Lower lobe of right lung (tissue), 2 donors: ENCODE data around the gene CCNA2. TPM values are rescaled to one million over a fixed set of nuclear protein-coding genes. Genes with fewer than 3 reads are reported as not detected.

ENCODE experiments used
- ATAC-seq, 2 donors: fragments of 200-7000 bp; cut with Tn5 transposase; one replicate each; pipeline ENCODE4 v1.9.1; 2020 to 2022; ENCODE audit warnings: mild to moderate bottlenecking in 2 of 2, moderate library complexity in 2 of 2
- DNase-seq: peaks from one replicate; pipeline ENCODE4 v3.0.0-alpha.2; 2020
- H3K27ac ChIP-seq: fragments of 200-600 bp; one replicate; pipeline ENCODE4 v1.8.0; 2022
- H3K27me3 ChIP-seq: fragments of 200-600 bp; one replicate; pipeline ENCODE4 v1.8.0; 2022; ENCODE audit warnings: low read depth
- H3K36me3 ChIP-seq: fragments of 200-600 bp; one replicate; pipeline ENCODE4 v1.8.0; 2022; ENCODE audit warnings: mild to moderate bottlenecking
- H3K4me1 ChIP-seq: fragments of 200-600 bp; one replicate; pipeline ENCODE4 v1.8.0; 2022
- H3K4me3 ChIP-seq: fragments of 200-600 bp; one replicate; pipeline ENCODE4 v1.8.0; 2022; ENCODE audit warnings: mild to moderate bottlenecking
- H3K9me3 ChIP-seq: fragments of 200-600 bp; one replicate; pipeline ENCODE4 v1.8.0; 2022
- CTCF ChIP-seq: fragments of 200-600 bp; IDR thresholded peaks from one replicate; pipeline ENCODE4 v1.8.0; 2022; ENCODE audit warnings: antibody characterized with exemption, mild to moderate bottlenecking
- intact Hi-C: fragments of 100-400 bp; cut with DNase I; formaldehyde crosslinking; loops from one replicate; pipeline ENCODE4 v1.11.0; 2022
- total RNA-seq: library from RNA; stranded (reverse); fragmentation: NEBNext Ultra II Directional; extraction: Animal tissue kit (Norgen Biotek cat#: 25700); gene quantifications from one replicate; pipeline ENCODE4 v1.2.1, GENCODE V29; 2021
- donor health status: DM: no; HTN: yes; CAD: no; lungs with severe emphysema.

Gene CCNA2
- total RNA-seq, 1 donor from 2014 or later, result 2.2 TPM

- intact Hi-C loops, result no loop called here
- H3K36me3 ChIP-seq, result no peaks in the 10 kb centered on the region
- DNase-seq (no peak), ATAC-seq (no peak)
- no peak for TF ChIP-seq CTCF
- no peaks in the 10 kb centered on the region for H3K27me3 ChIP-seq
- H3K4me1 ChIP-seq, result no peaks in the 10 kb centered on the region
- no peak overlapping the region for H3K4me3 ChIP-seq
- no peak overlapping the region for H3K27ac ChIP-seq
- no peaks in the 10 kb centered on the region for H3K9me3 ChIP-seq
These were observed 46.9 kb downstream of the CCNA2 start for GRCh38 chr4:121776610-121777401.

- no peak for DNase-seq
- no peak overlapping the region for H3K4me3 ChIP-seq
- no peak overlapping the region for H3K27ac ChIP-seq
- H3K9me3 ChIP-seq, result no peaks in the 10 kb centered on the region
- intact Hi-C loops, result no loop called here
- ATAC-seq, result no peak
- H3K36me3 ChIP-seq, result no peaks in the 10 kb centered on the region
- TF ChIP-seq CTCF, result no peak
- no peaks in the 10 kb centered on the region for H3K27me3 ChIP-seq
- H3K4me1 ChIP-seq, result no peaks in the 10 kb centered on the region
These were observed 49.8 kb downstream of the CCNA2 start for GRCh38 chr4:121773883-121774282.

- H3K4me1 ChIP-seq, result no peaks in the 10 kb centered on the region
- H3K27ac ChIP-seq, result no peak overlapping the region
- no peaks in the 10 kb centered on the region for H3K9me3 ChIP-seq
- H3K36me3 ChIP-seq, result no peaks in the 10 kb centered on the region
- DNase-seq (no peak), ATAC-seq (no peak)
- no peak for TF ChIP-seq CTCF
- intact Hi-C loops, result no loop called here
- no peaks in the 10 kb centered on the region for H3K27me3 ChIP-seq
- no peak overlapping the region for H3K4me3 ChIP-seq
These were observed 51.8 kb downstream of the CCNA2 start for GRCh38 chr4:121771869-121772268.

- Histone ChIP-seq H3K9me3 (no peaks in the 10 kb centered on the region), H3K4me1 (peaks cover 5% of the 10 kb centered on the region), H3K27ac (no peak overlapping the region), H3K27me3 (peaks cover 17% of the 10 kb centered on the region), H3K4me3 (no peak overlapping the region), H3K36me3 (no peaks in the 10 kb centered on the region)
- intact Hi-C loops, result no loop called here
- TF ChIP-seq CTCF, result no peak
- ATAC-seq (no peak), DNase-seq (no peak)
These were observed 54.3 kb downstream of the CCNA2 start for GRCh38 chr4:121769341-121769740.

- H3K27me3 ChIP-seq, result peaks cover 24% of the 10 kb centered on the region
- ATAC-seq, result no peak
- no peaks in the 10 kb centered on the region for H3K9me3 ChIP-seq
- no peak overlapping the region for H3K4me3 ChIP-seq
- peaks cover 5% of the 10 kb centered on the region for H3K4me1 ChIP-seq
- no peak for TF ChIP-seq CTCF
- no peak overlapping the region for H3K27ac ChIP-seq
- DNase-seq, result no peak
- H3K36me3 ChIP-seq, result no peaks in the 10 kb centered on the region
- intact Hi-C loops, result no loop called here
These were observed 56.5 kb downstream of the CCNA2 start for GRCh38 chr4:121767166-121767565.

Other genes with a start within 250 kb of the CCNA2 start
- 426 TPM for gene ANXA5, start 126.9 kb downstream of the CCNA2 start, total RNA-seq
- 0.18 TPM for gene SMIM43, start 58.7 kb downstream of the CCNA2 start, total RNA-seq
- gene EXOSC9, start 22.6 kb downstream of the CCNA2 start, total RNA-seq, result 15.6 TPM
- 15.1 TPM for gene BBS7, start 46.6 kb upstream of the CCNA2 start, total RNA-seq
- 1.7 TPM for gene TRPC3, start 128.2 kb upstream of the CCNA2 start, total RNA-seq